B cell (primary cell): ENCODE measurements around the gene MUC20. TPM values are rescaled to one million over a fixed set of nuclear protein-coding genes. Genes with fewer than 3 reads are reported as not detected.
"Not testable (repeated sequence)": the region's sequence is repeated elsewhere in the genome, so short reads cannot be mapped to it uniquely, and the experiment has no call there.

Source experiments
- ATAC-seq: fragments of 200-7000 bp; cut with Tn5 transposase; one replicate; pipeline ENCODE4 v1.10.0; 2021; ENCODE audit warnings: low read depth, mild to moderate bottlenecking, moderate number of reproducible peaks, moderate library complexity
- CTCF ChIA-PET: fragments of 350-600 bp; sonication (Branson Sonifier 250); formaldehyde crosslinking; loops from one replicate; lab custom pipeline; 2021; ENCODE audit warnings: antibody characterized with exemption, inconsistent platforms; lab: Charles Lee
- POLR2A ChIA-PET: fragments of 350-600 bp; sonication (Branson Sonifier 250); formaldehyde crosslinking; loops from one replicate; lab custom pipeline; 2021; ENCODE audit warnings: antibody characterized with exemption; lab: Charles Lee
- DNase-seq: peaks from one replicate; pipeline ENCODE4 v3.0.0; 2013
- H2AFZ ChIP-seq: 2 replicates; pipeline ENCODE4 v1.6.1; 2012; ENCODE audit warnings: mild to moderate bottlenecking, low read depth, low read length; ENCODE audit not compliant: insufficient read depth, poor library complexity, severe bottlenecking
- H3K27ac ChIP-seq, 2 donors: 1 replicate in 1 of 2; 2 replicates in 1 of 2; pipeline ENCODE4 v1.5.1; 2012 to 2013; ENCODE audit warnings: low read length in 2 of 2, mild to moderate bottlenecking in 2 of 2, moderate library complexity in 1 of 2
- H3K27me3 ChIP-seq, 4 experiments: fragments of 200-600 bp in 1 of 4; sonication (generic) in 1 of 4; replicated peaks in 1 of 4; 1 replicate in 2 of 4; 2 replicates in 2 of 4; pipeline versions ENCODE4 v1.6.1 to v1.7.0; 2013 to 2016; ENCODE audit warnings: low read length in 3 of 4, mild to moderate bottlenecking in 2 of 4, mixed read lengths in 1 of 4, moderate library complexity in 1 of 4; ENCODE audit not compliant: insufficient read depth in 4 of 4, control insufficient read depth in 3 of 4; ENCODE audit errors: control extremely low read depth in 1 of 4
- H3K36me3 ChIP-seq, 2 experiments: replicated peaks in 1 of 2; 1 replicate in 1 of 2; 2 replicates in 1 of 2; pipeline versions ENCODE4 v1.6.1 to v1.7.1; 2013; ENCODE audit warnings: low read length in 1 of 2; ENCODE audit not compliant: insufficient read depth in 2 of 2, control insufficient read depth in 1 of 2; ENCODE audit errors: control extremely low read depth in 1 of 2, extremely low read depth in 1 of 2
- H3K4me1 ChIP-seq, 2 donors: fragments of 200-600 bp in 1 of 2; sonication (generic) in 1 of 2; 1 replicate in 1 of 2; 2 replicates in 1 of 2; pipeline versions ENCODE4 v1.5.1 to v1.6.1; 2013 to 2017; ENCODE audit warnings: low read length in 2 of 2; ENCODE audit not compliant: control insufficient read depth in 2 of 2, insufficient read depth in 2 of 2
- H3K4me2 ChIP-seq: replicated peaks from 2 replicates; pipeline ENCODE3; 2012; ENCODE audit warnings: mild to moderate bottlenecking, low read depth, low read length; ENCODE audit not compliant: poor library complexity, severe bottlenecking
- H3K4me3 ChIP-seq, 5 experiments: fragments of 200-600 bp in 1 of 5; sonication (generic) in 1 of 5; 1 replicate in 3 of 5; 2 replicates in 2 of 5; pipeline versions ENCODE4 v1.5.1 to v1.7.0; 2011 to 2016; ENCODE audit warnings: low read length in 4 of 5, mild to moderate bottlenecking in 4 of 5, low read depth in 2 of 5, control low read depth in 1 of 5, moderate library complexity in 1 of 5; ENCODE audit not compliant: insufficient read depth in 1 of 5; ENCODE audit errors: control extremely low read depth in 1 of 5, extremely low read depth in 1 of 5
- H3K79me2 ChIP-seq: fragments of 200-600 bp; sonication (generic); one replicate; pipeline ENCODE4 v1.6.0; 2016; ENCODE audit warnings: low read length; ENCODE audit not compliant: control insufficient read depth, insufficient read depth
- H3K9ac ChIP-seq: fragments of 200-600 bp; sonication (generic); 2 replicates; pipeline ENCODE4 v1.6.1; 2017; ENCODE audit warnings: mild to moderate bottlenecking, low read length, moderate library complexity
- H3K9me3 ChIP-seq, 3 donors: one replicate each; pipeline versions ENCODE4 v1.6.1 to v1.7.1; 2013; ENCODE audit warnings: low read length in 2 of 3; ENCODE audit not compliant: control insufficient read depth in 2 of 3, insufficient read depth in 1 of 3; ENCODE audit errors: control extremely low read depth in 1 of 3
- H4K20me1 ChIP-seq: 2 replicates; pipeline ENCODE4 v1.6.0; 2012; ENCODE audit warnings: mild to moderate bottlenecking, low read length; ENCODE audit not compliant: insufficient read depth, control insufficient read depth, poor library complexity, severe bottlenecking
- H3K27ac Mint-ChIP-seq: one replicate; pipeline ENCODE4 v1.8.0; 2021; ENCODE audit warnings: mixed read lengths
- H3K27me3 Mint-ChIP-seq: one replicate; pipeline ENCODE4 v1.8.0; 2021; ENCODE audit warnings: mixed read lengths
- H3K4me1 Mint-ChIP-seq: one replicate; pipeline ENCODE4 v1.8.0; 2021; ENCODE audit warnings: mixed read lengths
- H3K4me3 Mint-ChIP-seq: one replicate; pipeline ENCODE4 v1.8.0; 2021; ENCODE audit warnings: mixed read lengths
- H3K9me3 Mint-ChIP-seq: one replicate; pipeline ENCODE4 v1.8.0; 2022; ENCODE audit warnings: mixed read lengths; ENCODE audit not compliant: insufficient read depth
- EZH2 ChIP-seq: IDR thresholded peaks from 2 replicates; pipeline ENCODE4 v1.6.1; 2012; ENCODE audit warnings: borderline replicate concordance, low read depth, mild to moderate bottlenecking, moderate library complexity, low read length; ENCODE audit not compliant: insufficient read depth, poor library complexity, severe bottlenecking
- WGBS: methylation state at CpG from one replicate; pipeline ENCODE4 v1.1.5; 2013; ENCODE audit warnings: missing lambda C conversion rate; ENCODE audit not compliant: insufficient coverage; 5-methylcytosine and 5-hydroxymethylcytosine counted together
- intact Hi-C: fragments of 100-400 bp; cut with micrococcal nuclease; formaldehyde crosslinking; loops from one replicate; pipeline ENCODE4 v1.10.0; 2022
- polyA plus RNA-seq: library from polyadenylated mRNA; depleted of rRNA; stranded (reverse); fragments of >200 nt; gene quantifications from 2 replicates; pipeline ENCODE4 v1.2.3, GENCODE V29; 2012
- total RNA-seq, 2 donors: library from RNA; stranded (reverse); fragments of 120-200 nt in 1 of 2; gene quantifications; 1 replicate in 1 of 2; 2 replicates in 1 of 2; pipeline versions ENCODE4 v1.2.3 to v1.2.4, GENCODE V29; 2013 to 2022
- TF ChIP-seq, protein P1 (sequence below): fragments of 200-600 bp; IDR thresholded peaks from one replicate; pipeline ENCODE4 v1.8.0; 2022; ENCODE audit warnings: antibody characterized with exemption, mild to moderate bottlenecking

The MUC20 gene
- total and polyA plus RNA-seq, 2 donors (not counting 1 experiment from before 2014, with no cell fraction given), result 11.0 to 15.6 TPM

DNA sequence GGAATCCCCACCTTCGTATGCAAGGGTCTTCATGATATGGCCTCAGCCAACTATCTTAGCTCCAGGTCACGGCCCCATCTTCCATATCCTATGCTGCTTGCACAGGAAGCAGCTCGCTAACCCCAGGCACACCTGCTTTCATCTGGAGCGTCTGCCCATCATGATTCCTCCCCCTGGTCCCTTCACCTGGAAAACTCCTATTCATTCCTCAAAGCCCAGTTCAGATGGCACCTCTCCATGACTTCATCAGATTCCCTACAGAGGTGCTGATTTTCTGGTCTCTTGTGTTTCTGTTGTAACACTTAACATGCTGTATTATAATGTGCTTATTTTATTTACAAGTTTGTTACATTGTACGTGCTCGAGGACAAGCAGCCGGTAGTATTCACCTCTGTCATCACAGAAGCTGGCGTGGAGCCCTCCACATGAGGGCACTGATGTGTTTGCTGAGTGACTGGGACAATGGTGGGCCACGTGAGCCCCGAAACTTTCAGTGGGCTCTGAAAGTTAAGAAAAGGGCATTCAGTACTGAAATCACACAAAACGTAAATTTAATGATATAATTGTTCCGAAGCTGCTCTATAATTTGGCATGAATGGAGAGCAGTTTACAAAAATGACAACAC is 16.2 kb downstream of the MUC20 start:
- intact Hi-C loops, result no loop called here
- no peaks in the 10 kb centered on the region for H3K79me2 ChIP-seq
- peaks cover 0 to 6% (median 0%) of the 10 kb centered on the region in 3 donors for H3K9me3 ChIP-seq
- no peak overlapping the region for H2AFZ ChIP-seq
- Mint-ChIP-seq H3K27me3 (no peaks in the 10 kb centered on the region), H3K27ac (no peak overlapping the region), H3K4me3 (no peak overlapping the region), H3K4me1 (no peaks in the 10 kb centered on the region), H3K9me3 (no peaks in the 10 kb centered on the region)
- TF ChIP-seq EZH2, result no peak
- TF ChIP-seq, protein P1, sequence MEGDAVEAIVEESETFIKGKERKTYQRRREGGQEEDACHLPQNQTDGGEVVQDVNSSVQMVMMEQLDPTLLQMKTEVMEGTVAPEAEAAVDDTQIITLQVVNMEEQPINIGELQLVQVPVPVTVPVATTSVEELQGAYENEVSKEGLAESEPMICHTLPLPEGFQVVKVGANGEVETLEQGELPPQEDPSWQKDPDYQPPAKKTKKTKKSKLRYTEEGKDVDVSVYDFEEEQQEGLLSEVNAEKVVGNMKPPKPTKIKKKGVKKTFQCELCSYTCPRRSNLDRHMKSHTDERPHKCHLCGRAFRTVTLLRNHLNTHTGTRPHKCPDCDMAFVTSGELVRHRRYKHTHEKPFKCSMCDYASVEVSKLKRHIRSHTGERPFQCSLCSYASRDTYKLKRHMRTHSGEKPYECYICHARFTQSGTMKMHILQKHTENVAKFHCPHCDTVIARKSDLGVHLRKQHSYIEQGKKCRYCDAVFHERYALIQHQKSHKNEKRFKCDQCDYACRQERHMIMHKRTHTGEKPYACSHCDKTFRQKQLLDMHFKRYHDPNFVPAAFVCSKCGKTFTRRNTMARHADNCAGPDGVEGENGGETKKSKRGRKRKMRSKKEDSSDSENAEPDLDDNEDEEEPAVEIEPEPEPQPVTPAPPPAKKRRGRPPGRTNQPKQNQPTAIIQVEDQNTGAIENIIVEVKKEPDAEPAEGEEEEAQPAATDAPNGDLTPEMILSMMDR, result no peak
- 89% methylated on average over 10 of the region's 12 CpGs for WGBS
- ChIA-PET POLR2A (no interaction called here), CTCF (no interaction called here)
- H3K27me3 ChIP-seq, result no peaks in the 10 kb centered on the region
- no peaks in the 10 kb centered on the region for H4K20me1 ChIP-seq
- no peak for ATAC-seq
- no peak overlapping the region for H3K27ac ChIP-seq
- H3K4me2 ChIP-seq, result no peak overlapping the region
- H3K9ac ChIP-seq, result no peak overlapping the region
- H3K36me3 ChIP-seq, result no peaks in the 10 kb centered on the region
- no peak overlapping the region for H3K4me3 ChIP-seq
- no peak for DNase-seq
- no peaks in the 10 kb centered on the region for H3K4me1 ChIP-seq

GRCh38 chr3:195737782-195738181 is 17.0 kb downstream of the MUC20 start:
- H3K36me3 ChIP-seq, H3K9me3 ChIP-seq, H3K27me3 ChIP-seq, H3K79me2 ChIP-seq, POLR2A ChIA-PET, H3K4me3 Mint-ChIP-seq, H3K4me2 ChIP-seq, H3K9me3 Mint-ChIP-seq, H3K4me1 ChIP-seq, H3K4me3 ChIP-seq, DNase-seq, H3K9ac ChIP-seq, H3K27ac ChIP-seq, H3K27me3 Mint-ChIP-seq, H4K20me1 ChIP-seq, H2AFZ ChIP-seq, H3K4me1 Mint-ChIP-seq, intact Hi-C loops, H3K27ac Mint-ChIP-seq, ATAC-seq: not testable (repeated sequence)
- CTCF ChIA-PET, result interaction anchor here (1.3 kb wide), 1 partner anchor 9 kb away, joined by 3 read pairs; no protein-coding TSS in a partner anchor
- WGBS, result 75% methylated on average over 6 of the region's 6 CpGs
